Activated T-cell treated with anti-CD3 and anti-CD28 coated beads, Interleukin-2, amount 50 U/mL, for 72 hours (primary cell): ENCODE data around the gene CTNNA2. TPM values are rescaled to one million over a fixed set of nuclear protein-coding genes. Genes with fewer than 3 reads are reported as not detected.

Source experiments
- ATAC-seq, 2 donors: fragments of 150-1000 bp; cut with Tn5 transposase; replicated peaks in 1 of 2; 2 replicates each; pipeline ENCODE4 v1.10.0; 2021; ENCODE audit warnings: moderate library complexity in 2 of 2, mild to moderate bottlenecking in 1 of 2
- DNase-seq, 2 donors: peaks; one replicate each; pipeline ENCODE4 v3.0.0; 2021 to 2022; ENCODE audit warnings: mixed read lengths in 1 of 2
- H3K27ac Mint-ChIP-seq: one replicate; pipeline ENCODE4 v1.8.0; 2022; ENCODE audit warnings: mild to moderate bottlenecking, moderate library complexity, mixed read lengths
- H3K27me3 Mint-ChIP-seq: one replicate; pipeline ENCODE4 v1.8.0; 2022; ENCODE audit warnings: low read depth, mixed read lengths
- H3K36me3 Mint-ChIP-seq, 2 donors: one replicate each; pipeline ENCODE4 v1.8.0; 2022; ENCODE audit warnings: mixed read lengths in 2 of 2, mild to moderate bottlenecking in 1 of 2; ENCODE audit not compliant: insufficient read depth in 2 of 2
- H3K4me1 Mint-ChIP-seq: one replicate; pipeline ENCODE4 v1.8.0; 2022; ENCODE audit warnings: low read depth, mixed read lengths
- H3K4me3 Mint-ChIP-seq, 2 donors: one replicate each; pipeline ENCODE4 v1.8.0; 2022; ENCODE audit warnings: mild to moderate bottlenecking in 2 of 2, mixed read lengths in 2 of 2, moderate library complexity in 2 of 2
- H3K9me3 Mint-ChIP-seq, 2 donors: one replicate each; pipeline ENCODE4 v1.8.0; 2022; ENCODE audit warnings: mixed read lengths in 2 of 2
- total RNA-seq, 2 donors: library from RNA; stranded (reverse); gene quantifications; one replicate each; pipeline ENCODE4 v1.2.3, GENCODE V29; 2022

Gene CTNNA2
- total RNA-seq, 2 donors from 2014 or later, result not detected

- H3K9me3 Mint-ChIP-seq, result peaks cover 4 to 6% of the 10 kb centered on the region in 2 donors
- ATAC-seq (no peak), DNase-seq (no peak)
- no peaks in the 10 kb centered on the region for H3K4me1 Mint-ChIP-seq
- H3K27ac Mint-ChIP-seq, result no peak overlapping the region
- H3K4me3 Mint-ChIP-seq, result no peak overlapping the region
- no peaks in the 10 kb centered on the region for H3K27me3 Mint-ChIP-seq
- peaks cover 0 to 2% of the 10 kb centered on the region in 2 donors for H3K36me3 Mint-ChIP-seq
Observed at GRCh38 chr2:80531319-80531718, 1018.5 kb downstream of the CTNNA2 start.

- H3K9me3 Mint-ChIP-seq, result peaks cover 6 to 8% of the 10 kb centered on the region in 2 donors
- DNase-seq (no peak), ATAC-seq (no peak)
- no peaks in the 10 kb centered on the region for H3K4me1 Mint-ChIP-seq
- H3K27me3 Mint-ChIP-seq, result no peaks in the 10 kb centered on the region
- H3K4me3 Mint-ChIP-seq, result no peak overlapping the region
- H3K36me3 Mint-ChIP-seq, result peaks cover 0 to 1% of the 10 kb centered on the region in 2 donors
- no peak overlapping the region for H3K27ac Mint-ChIP-seq
Observed at GRCh38 chr2:80545420-80546210, 1032.8 kb downstream of the CTNNA2 start.

- Mint-ChIP-seq H3K27me3 (no peaks in the 10 kb centered on the region), H3K27ac (no peak overlapping the region), H3K36me3 (peaks cover 0 to 1% of the 10 kb centered on the region in 2 donors), H3K4me1 (no peaks in the 10 kb centered on the region), H3K9me3 (peaks cover 6 to 13% of the 10 kb centered on the region in 2 donors), H3K4me3 (no peak overlapping the region)
- DNase-seq (no peak), ATAC-seq (no peak)
Observed at GRCh38 chr2:80546766-80547165, 1033.9 kb downstream of the CTNNA2 start.

GRCh38 chr2:80547344-80547743 lies 1034.5 kb downstream of the CTNNA2 start:
- peaks cover 0 to 1% of the 10 kb centered on the region in 2 donors for H3K36me3 Mint-ChIP-seq
- H3K27me3 Mint-ChIP-seq, result no peaks in the 10 kb centered on the region
- ATAC-seq (no peak), DNase-seq (no peak)
- H3K27ac Mint-ChIP-seq, result no peak overlapping the region
- H3K9me3 Mint-ChIP-seq, result peaks cover 6 to 11% of the 10 kb centered on the region in 2 donors
- no peaks in the 10 kb centered on the region for H3K4me1 Mint-ChIP-seq
- H3K4me3 Mint-ChIP-seq, result no peak overlapping the region

- no peak overlapping the region for H3K4me3 Mint-ChIP-seq
Observed at GRCh38 chr2:80548469-80548868, 1035.6 kb downstream of the CTNNA2 start.

GRCh38 chr2:80549901-80550300 lies 1037.0 kb downstream of the CTNNA2 start:
- Mint-ChIP-seq H3K4me3 (no peak overlapping the region), H3K9me3 (peaks cover 6 to 9% of the 10 kb centered on the region in 2 donors), H3K27me3 (no peaks in the 10 kb centered on the region), H3K36me3 (peaks cover 0 to 1% of the 10 kb centered on the region in 2 donors), H3K4me1 (no peaks in the 10 kb centered on the region), H3K27ac (no peak overlapping the region)
- no peak for ATAC-seq
- DNase-seq, result no peak

More at GRCh38 chr2:80548469-80548868, 1035.6 kb downstream of the CTNNA2 start:
- Mint-ChIP-seq H3K9me3 (peaks cover 6 to 11% of the 10 kb centered on the region in 2 donors), H3K27ac (no peak overlapping the region), H3K4me1 (no peaks in the 10 kb centered on the region), H3K36me3 (peaks cover 0 to 1% of the 10 kb centered on the region in 2 donors), H3K27me3 (no peaks in the 10 kb centered on the region)
- no peak for DNase-seq
- no peak for ATAC-seq

GRCh38 chr2:80560326-80560725 lies 1047.5 kb downstream of the CTNNA2 start:
- no peaks in the 10 kb centered on the region for H3K4me1 Mint-ChIP-seq
- ATAC-seq (no peak), DNase-seq (no peak)
- peaks cover 0 to 2% of the 10 kb centered on the region in 2 donors for H3K36me3 Mint-ChIP-seq
- no peak overlapping the region for H3K4me3 Mint-ChIP-seq
- no peak overlapping the region for H3K27ac Mint-ChIP-seq
- no peaks in the 10 kb centered on the region for H3K27me3 Mint-ChIP-seq
- H3K9me3 Mint-ChIP-seq, result peaks cover 7 to 9% of the 10 kb centered on the region in 2 donors

GRCh38 chr2:80568011-80568410 lies 1055.2 kb downstream of the CTNNA2 start:
- H3K9me3 Mint-ChIP-seq, result peaks cover 14% of the 10 kb centered on the region in 2 donors
- no peak for DNase-seq
- H3K4me3 Mint-ChIP-seq, result no peak overlapping the region
- H3K27ac Mint-ChIP-seq, result no peak overlapping the region
- no peaks in the 10 kb centered on the region for H3K36me3 Mint-ChIP-seq
- ATAC-seq, result no peak
- no peaks in the 10 kb centered on the region for H3K27me3 Mint-ChIP-seq
- no peaks in the 10 kb centered on the region for H3K4me1 Mint-ChIP-seq

GRCh38 chr2:80573167-80573566 lies 1060.3 kb downstream of the CTNNA2 start:
- Mint-ChIP-seq H3K36me3 (no peaks in the 10 kb centered on the region), H3K9me3 (peaks cover 10 to 14% of the 10 kb centered on the region in 2 donors), H3K4me3 (no peak overlapping the region), H3K27ac (no peak overlapping the region), H3K27me3 (no peaks in the 10 kb centered on the region), H3K4me1 (no peaks in the 10 kb centered on the region)
- no peak for ATAC-seq
- no peak for DNase-seq

- Mint-ChIP-seq H3K27ac (no peak overlapping the region), H3K36me3 (no peaks in the 10 kb centered on the region), H3K4me1 (no peaks in the 10 kb centered on the region), H3K9me3 (peaks cover 7 to 9% of the 10 kb centered on the region in 2 donors), H3K4me3 (no peak overlapping the region), H3K27me3 (no peaks in the 10 kb centered on the region)
- ATAC-seq (no peak), DNase-seq (no peak)
Observed at GRCh38 chr2:80573950-80574349, 1061.1 kb downstream of the CTNNA2 start.

- no peak for ATAC-seq
- Mint-ChIP-seq H3K4me3 (no peak overlapping the region), H3K9me3 (peaks cover 4 to 10% of the 10 kb centered on the region in 2 donors), H3K4me1 (no peaks in the 10 kb centered on the region), H3K27me3 (no peaks in the 10 kb centered on the region), H3K36me3 (no peaks in the 10 kb centered on the region), H3K27ac (no peak overlapping the region)
- DNase-seq, result no peak
Observed at GRCh38 chr2:80579756-80580155, 1066.9 kb downstream of the CTNNA2 start.

GRCh38 chr2:80591233-80591632 lies 1078.4 kb downstream of the CTNNA2 start:
- DNase-seq, result no peak
- Mint-ChIP-seq H3K27me3 (no peaks in the 10 kb centered on the region), H3K4me3 (no peak overlapping the region), H3K36me3 (no peaks in the 10 kb centered on the region), H3K9me3 (peaks cover 6 to 12% of the 10 kb centered on the region in 2 donors), H3K27ac (no peak overlapping the region), H3K4me1 (no peaks in the 10 kb centered on the region)
- no peak for ATAC-seq

- H3K36me3 Mint-ChIP-seq, result peaks cover 0 to 2% of the 10 kb centered on the region in 2 donors
- no peaks in the 10 kb centered on the region for H3K27me3 Mint-ChIP-seq
- no peak overlapping the region for H3K4me3 Mint-ChIP-seq
- DNase-seq, result no peak
- peaks cover 8 to 14% of the 10 kb centered on the region in 2 donors for H3K9me3 Mint-ChIP-seq
- no peak overlapping the region for H3K27ac Mint-ChIP-seq
- ATAC-seq, result no peak
- no peaks in the 10 kb centered on the region for H3K4me1 Mint-ChIP-seq
Observed at GRCh38 chr2:80592106-80592505, 1079.3 kb downstream of the CTNNA2 start.

- Mint-ChIP-seq H3K27me3 (no peaks in the 10 kb centered on the region), H3K36me3 (peaks cover 0 to 2% of the 10 kb centered on the region in 2 donors), H3K4me3 (no peak overlapping the region), H3K9me3 (peaks cover 4 to 10% of the 10 kb centered on the region in 2 donors), H3K27ac (no peak overlapping the region), H3K4me1 (no peaks in the 10 kb centered on the region)
- DNase-seq (no peak), ATAC-seq (no peak)
Observed at GRCh38 chr2:80610108-80610507, 1097.3 kb downstream of the CTNNA2 start.
